Coronary artery (tissue), 2 donors: ENCODE data around the gene F2R.
"Not testable (repeated sequence)": the region's sequence is repeated elsewhere in the genome, so short reads cannot be mapped to it uniquely, and the experiment has no call there.

Experiments used
- DNase-seq: peaks from one replicate; pipeline ENCODE4 v3.0.0-alpha.2; 2017; ENCODE audit warnings: low spot score
- H3K27ac ChIP-seq, 2 donors: fragments of 200-600 bp; sonication (generic); one replicate each; pipeline ENCODE4 v1.5.1; 2016 to 2019
- H3K4me3 ChIP-seq: fragments of 200-600 bp; sonication (generic); 2 replicates; pipeline ENCODE4 v1.5.1; 2016; ENCODE audit warnings: mild to moderate bottlenecking, moderate library complexity
- CTCF ChIP-seq: fragments of 200-600 bp; sonication (generic); IDR thresholded peaks from one replicate; pipeline ENCODE4 v1.5.1; 2019; ENCODE audit warnings: antibody characterized with exemption

The F2R gene

GRCh38 chr5:76674330-76675066, 41.4 kb upstream of the F2R start:
- TF ChIP-seq CTCF: no peak
- Histone ChIP-seq H3K27ac (no peak overlapping the region), H3K4me3 (no peak overlapping the region)
- DNase-seq: no peak

GRCh38 chr5:76675364-76675763, 40.6 kb upstream of the F2R start:
- H3K4me3 ChIP-seq: no peak overlapping the region
- no peak overlapping the region for H3K27ac ChIP-seq
- DNase-seq: no peak
- TF ChIP-seq CTCF: no peak

GRCh38 chr5:76677849-76678472, 38.0 kb upstream of the F2R start:
- no peak overlapping the region for H3K4me3 ChIP-seq
- TF ChIP-seq CTCF: no peak
- no peak overlapping the region for H3K27ac ChIP-seq
- no peak for DNase-seq

GRCh38 chr5:76679231-76679630, 36.7 kb upstream of the F2R start:
- no peak overlapping the region for H3K4me3 ChIP-seq
- no peak overlapping the region for H3K27ac ChIP-seq
- no peak for DNase-seq
- no peak for TF ChIP-seq CTCF

- not testable (repeated sequence) for H3K27ac ChIP-seq
Measured at GRCh38 chr5:76680826-76681225, 35.1 kb upstream of the F2R start.

GRCh38 chr5:76681287-76681686, 34.6 kb upstream of the F2R start:
- H3K27ac ChIP-seq: no peak overlapping the region
- no peak for TF ChIP-seq CTCF
- H3K4me3 ChIP-seq: no peak overlapping the region
- no peak for DNase-seq

More at GRCh38 chr5:76680826-76681225, 35.1 kb upstream of the F2R start:
- DNase-seq, H3K4me3 ChIP-seq: not testable (repeated sequence)

- no peak for TF ChIP-seq CTCF
- DNase-seq: no peak
- no peak overlapping the region for H3K4me3 ChIP-seq
- no peak overlapping the region for H3K27ac ChIP-seq
Measured at GRCh38 chr5:76682387-76682786, 33.5 kb upstream of the F2R start.
